SW 1271 (cell line): ENCODE data around the gene HSPA12A.

Experiments
- DNase-seq, 2 experiments: peaks; one replicate each; lab custom pipeline; 2025; lab: John Stamatoyannopoulos, UW

The HSPA12A gene

DNA sequence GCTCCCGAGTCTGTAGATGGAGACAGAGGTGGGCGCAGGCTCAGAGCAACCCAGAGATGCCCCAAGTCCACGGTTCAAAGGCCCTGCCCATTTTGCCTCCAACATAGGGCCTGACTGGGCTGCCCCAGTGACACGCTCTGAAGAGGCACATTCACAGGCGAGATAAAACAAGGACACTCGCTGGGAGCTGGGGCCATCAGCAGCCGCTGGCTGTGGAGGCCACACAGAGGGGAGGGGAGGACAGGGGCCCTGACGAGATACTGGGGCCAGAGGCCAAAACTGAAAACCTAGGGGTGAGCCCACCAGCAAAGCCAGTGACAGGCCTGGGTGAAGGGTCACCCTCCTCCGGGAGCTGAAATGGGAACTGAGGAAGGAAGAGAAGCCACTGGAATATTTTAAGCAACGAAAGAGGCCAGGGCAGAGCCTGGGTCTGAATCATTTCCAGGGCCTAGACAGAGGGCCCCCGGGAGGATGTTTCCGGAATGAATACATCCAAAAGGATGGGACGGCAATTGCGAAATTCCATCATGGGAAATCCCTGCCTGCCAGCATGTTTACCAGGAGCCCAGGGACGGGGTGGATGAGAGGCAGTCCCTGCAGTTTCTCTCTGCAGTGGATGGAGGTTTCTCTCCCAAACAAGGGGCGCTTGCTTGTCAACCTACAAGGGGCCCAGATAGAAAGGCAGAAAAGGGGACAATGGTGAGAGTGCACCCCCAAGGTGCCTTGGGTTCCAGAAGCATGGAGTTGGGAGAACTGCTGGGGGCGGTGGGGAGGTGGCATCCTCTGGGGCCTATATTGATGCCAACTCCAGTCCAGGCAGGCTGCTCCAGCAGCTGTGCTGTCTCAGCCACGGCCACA, 29.0 kb upstream of the HSPA12A start:
- peak; percentile 9 to 26 for DNase-seq

DNA sequence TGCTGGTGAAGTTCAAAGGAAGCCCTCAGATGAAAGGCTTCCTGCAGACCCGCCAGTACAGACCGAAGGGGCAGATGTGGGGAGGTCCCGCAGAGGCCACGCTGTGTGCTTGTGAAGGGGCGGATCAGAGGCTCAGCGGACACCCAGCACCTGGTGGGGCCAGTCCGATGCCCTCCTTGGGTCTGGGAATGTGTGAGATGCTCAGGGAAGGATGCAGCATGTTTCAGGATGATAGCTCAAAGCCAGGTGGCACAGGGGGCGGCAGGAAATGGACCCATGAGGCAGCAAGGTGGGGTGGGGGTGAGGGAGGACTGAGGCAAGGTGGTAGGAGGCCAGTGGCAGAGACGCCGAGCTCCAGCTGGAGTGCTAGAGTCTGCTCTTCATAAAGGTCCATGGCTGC, 27.9 kb upstream of the HSPA12A start:
- DNase-seq = no peak

DNA sequence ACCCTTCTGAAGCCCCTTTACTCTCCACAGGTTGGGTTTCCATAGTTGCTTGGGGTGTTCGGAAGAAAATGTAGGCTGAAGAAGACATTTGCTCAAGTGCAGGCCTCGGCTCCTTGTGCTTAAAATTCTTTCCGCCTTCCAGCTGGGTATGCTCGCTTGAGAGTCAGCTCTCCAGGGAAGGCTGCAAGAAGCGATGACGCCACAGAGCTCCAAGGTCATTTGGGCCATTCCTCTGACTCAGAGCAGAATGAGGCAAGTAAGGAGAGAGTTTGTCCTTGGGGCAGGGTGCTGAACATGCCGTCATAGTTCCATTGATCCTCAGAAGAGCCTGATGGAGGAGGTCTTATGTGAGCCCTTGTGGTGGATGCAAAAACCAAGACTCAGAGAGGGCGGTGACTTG, 27.4 kb upstream of the HSPA12A start:
- no peak for DNase-seq

DNA sequence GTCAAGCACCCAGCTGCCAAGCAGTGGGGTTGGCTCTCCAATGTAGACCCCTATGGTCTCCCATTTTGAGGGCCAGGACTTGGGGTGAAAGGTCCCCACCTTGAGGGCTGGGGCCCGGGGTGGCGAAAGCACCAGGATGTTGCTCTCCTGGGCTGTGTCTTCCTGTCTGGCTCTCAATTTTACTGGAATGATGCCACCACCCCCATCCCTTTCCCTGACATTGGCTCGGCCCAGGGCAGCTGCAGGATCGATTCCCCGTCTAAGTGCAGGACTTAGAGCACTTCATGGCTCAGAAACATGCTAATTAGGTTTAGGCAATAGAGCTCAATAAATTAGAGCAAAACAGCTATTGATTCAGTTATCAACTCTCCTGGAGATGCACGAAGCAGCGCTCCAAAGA, 27.0 kb upstream of the HSPA12A start:
- no peak for DNase-seq

DNA sequence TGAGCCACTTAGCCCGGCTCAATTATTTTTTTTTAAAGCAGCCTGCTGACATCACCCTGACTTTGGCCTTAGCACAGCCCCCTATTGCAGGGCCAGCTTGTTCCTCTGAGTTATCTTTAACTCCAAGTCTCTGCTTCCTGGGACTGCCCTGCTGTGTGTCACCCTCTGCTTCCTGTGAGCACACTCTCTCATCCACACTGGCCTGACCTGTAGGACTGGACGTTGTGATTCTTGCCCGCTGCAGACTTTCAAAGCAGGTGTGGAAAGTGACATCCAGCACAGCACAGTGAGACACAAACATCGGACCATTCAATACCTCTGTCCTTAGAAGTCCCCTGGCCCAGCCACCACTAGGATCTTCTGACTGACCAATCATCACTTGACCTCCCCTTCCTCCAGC, 26.4 kb upstream of the HSPA12A start:
- DNase-seq = no peak

DNA sequence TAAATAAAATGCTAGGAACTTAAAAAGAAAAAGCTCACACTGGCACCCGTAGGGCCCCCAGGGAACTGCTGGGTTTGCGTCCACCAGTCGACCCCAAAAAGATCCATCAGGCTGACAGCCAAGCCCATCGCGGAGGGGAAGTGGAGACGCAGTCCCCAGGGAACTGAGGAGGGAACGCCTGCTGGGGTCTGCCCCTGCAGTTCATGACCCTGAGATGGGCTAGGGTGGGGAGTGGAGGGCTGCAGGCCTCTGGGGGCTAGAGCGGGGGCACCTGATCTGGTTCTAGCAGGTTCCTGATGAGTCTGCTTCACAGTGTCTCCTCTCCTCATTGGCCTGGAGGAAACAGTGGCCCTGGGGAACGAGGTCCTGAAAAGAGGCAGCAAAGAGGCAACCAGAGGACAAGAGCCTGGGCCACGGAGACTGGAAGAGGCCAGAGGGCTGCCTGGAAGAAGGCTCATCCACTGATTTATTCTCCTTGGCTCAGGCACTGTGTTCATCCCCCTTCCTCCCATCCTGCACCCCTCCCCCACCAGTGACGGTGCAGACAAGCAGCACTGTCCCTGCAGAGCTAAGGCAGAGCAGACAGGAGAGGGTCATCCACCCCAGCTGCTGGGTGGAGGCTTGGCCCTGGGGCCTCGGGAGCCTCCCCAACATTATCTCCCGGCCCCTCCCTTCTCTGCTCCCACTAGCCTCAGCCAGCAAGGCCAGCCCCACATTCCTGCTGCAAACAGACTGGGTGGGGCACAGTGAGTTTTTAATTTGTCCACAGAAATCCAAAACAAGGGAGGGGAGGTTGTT, 24.7 kb upstream of the HSPA12A start:
- no peak for DNase-seq

DNA sequence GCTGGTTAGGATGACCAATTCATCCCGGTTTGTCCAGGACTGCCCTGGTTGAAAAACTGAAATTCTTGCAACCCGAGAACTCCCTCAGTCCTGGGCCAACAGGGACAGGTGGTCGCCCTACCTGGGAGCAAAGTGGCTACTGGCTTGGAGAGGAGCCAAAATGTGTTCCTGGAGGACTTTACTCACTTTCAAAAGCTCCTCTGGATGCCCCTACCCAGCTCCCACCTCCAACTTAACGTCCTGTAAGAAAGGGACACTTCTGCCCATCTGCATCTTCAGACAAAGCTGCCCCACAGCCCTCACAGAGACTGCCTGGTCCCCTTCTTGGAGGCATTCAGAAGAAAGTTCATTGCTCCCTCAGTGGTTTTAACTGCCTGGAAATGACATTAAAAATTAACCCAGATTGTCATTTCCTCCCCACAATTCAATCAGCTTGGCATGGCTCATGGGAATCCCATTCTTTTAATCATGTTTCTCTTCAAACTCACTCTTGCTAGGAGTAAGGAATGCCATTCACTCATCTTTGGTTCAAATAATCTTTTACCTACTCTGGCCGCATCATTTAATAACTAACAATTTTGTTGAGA, 24.0 kb upstream of the HSPA12A start:
- DNase-seq = no peak

DNA sequence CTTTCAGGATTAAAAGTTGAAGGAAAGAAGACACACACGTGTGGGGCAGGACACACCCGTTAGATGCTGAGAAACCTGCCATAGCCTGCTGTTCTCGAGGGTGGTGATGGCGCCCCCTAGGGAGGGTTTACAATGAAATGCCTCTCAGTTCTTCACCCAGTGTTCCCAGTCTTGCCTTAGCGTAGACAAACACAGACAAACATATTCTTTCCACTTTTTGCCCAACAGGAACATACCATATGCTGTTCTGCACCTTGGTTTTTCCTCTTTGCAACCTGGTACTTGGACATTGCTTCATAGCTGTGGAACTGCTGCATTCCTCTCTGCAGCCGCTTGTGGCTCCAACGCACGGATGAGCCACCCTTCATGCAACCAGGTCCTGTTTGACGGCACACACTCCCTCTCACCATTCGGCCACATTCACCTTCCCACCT, 23.3 kb upstream of the HSPA12A start:
- no peak for DNase-seq

DNA sequence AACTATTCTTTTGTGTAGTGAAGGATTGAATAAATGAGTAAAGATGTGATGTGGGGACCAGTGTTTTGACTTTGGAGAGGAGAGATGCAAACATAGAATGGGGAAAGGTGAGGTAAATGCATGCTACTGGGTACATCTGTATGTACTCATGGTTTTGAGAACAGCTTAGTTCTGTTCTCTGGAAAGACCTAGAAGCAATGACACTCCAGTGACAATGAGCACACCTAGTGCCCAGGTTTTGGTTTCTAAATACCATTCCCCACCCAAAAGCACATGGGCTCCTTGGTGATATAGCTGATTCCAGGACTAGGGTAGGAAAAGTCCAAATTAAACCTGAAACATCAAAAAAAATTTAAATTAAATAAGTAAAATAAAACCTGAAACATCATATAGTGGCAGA, 22.6 kb upstream of the HSPA12A start:
- DNase-seq = no peak

DNA sequence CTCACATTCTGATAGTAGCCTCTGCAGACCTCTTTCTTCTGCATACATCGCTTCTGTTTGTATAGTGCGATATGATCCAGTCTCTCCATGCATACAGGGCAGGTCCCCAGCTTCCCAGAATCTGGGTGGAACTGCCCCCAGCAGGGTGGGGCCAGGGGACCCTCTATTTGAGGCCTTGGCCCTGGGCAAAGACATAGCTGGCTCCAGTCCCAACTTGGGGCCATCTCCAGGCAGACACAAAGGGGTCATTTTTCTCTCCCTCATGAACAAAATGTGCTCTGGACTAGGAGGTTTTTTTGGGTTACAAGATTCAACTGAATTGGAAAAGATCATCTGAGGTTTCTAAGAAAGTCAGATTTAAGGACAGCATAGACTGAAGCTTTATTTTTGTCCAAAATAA, 21.1 kb upstream of the HSPA12A start:
- no peak for DNase-seq

DNA sequence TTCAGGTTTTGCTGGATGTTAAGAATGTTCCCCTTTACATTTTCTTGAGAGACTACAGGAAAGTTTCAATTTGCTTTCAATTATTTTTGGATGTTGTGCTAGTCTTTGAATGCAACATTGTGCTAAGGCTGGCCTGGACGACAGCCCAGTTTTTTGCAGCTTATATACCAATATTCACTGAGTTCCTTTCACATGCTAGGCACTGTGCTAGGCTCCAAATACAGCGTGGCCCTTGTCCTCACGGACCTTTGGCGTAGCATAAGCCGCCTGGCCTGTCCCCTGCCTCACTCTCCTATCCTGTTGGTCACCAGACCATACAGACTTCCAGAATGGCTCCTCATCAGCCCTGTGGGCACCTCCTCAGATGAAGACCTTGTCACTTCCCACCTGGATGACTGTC, 19.5 kb upstream of the HSPA12A start:
- DNase-seq = no peak

DNA sequence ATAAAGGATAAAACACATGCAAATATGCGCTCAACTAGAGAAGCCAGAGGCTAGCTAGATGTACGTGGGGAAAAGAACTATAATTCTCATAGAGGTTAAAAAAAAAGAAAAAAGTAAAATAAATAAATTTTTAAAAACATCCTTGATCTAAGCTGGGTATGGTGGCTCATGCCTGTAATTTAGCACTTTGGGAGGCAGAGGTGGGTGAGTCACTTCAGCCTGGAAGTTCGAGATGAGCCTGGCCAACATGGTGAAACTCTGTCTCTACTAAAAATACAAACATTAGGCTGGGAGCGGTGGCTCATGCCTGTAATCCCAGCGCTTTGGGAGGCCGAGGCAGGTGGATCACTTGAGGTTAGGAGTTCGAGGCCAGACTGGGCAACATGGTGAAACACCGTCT, 18.6 kb upstream of the HSPA12A start:
- DNase-seq = no peak

DNA sequence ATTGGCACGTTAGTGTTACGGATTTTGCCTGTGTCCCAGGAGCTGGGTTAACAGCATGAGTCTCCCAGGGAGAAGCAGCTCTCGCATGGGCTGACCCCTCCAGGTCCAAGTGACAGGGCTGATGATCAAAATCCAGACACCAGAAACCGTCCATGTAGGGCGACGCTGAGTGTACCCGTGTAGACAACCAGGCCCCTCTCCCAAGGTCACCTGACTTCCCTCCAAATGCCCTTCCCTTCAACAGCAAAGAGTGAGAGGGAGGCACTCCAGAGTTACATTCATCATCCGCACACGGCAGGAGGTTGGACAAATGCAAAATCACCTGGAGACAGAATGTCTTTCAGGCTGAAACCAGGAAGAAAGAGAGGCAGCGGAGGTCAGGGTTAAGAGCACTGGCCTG, 14.9 kb upstream of the HSPA12A start:
- DNase-seq = no peak

DNA sequence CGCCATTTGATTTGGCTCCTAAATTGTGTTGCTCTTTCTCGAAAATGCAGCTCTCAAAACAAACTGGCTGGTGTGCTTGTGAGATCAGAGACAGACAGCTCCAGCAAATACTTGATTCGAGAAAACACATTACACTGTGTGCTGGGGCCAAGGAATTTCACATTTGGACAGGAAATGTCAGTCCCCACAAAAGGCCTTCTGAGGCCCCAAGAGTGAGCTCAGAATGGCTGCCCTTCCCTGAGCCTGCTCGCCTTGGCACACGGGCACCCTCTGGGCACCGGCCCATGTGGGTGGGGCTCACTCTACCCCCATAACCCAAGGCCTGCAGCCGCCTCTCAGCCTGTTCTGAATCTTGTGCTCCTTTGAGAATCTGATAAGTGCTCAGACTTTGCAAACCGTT, 13.9 kb upstream of the HSPA12A start:
- no peak for DNase-seq

DNA sequence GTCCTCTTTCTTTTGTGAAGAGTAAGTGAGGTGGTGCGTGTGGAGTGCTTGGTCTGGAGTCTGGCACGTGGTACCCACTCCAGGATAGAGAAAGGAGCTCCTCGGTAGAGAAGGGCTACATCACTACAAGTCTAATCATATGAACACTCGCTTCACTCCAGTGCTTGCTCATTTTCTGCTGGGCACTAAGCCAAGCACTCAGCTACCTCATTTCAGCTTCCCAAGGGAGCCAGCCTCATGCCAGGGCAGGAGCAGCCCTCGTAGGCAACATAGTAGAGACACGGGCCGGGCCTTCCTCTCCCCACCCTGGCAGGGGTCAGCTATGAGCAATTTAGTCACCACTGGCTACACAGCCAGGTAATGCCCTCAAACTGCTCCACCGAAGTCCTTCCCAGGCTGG, 11.4 kb upstream of the HSPA12A start:
- DNase-seq = no peak

DNA sequence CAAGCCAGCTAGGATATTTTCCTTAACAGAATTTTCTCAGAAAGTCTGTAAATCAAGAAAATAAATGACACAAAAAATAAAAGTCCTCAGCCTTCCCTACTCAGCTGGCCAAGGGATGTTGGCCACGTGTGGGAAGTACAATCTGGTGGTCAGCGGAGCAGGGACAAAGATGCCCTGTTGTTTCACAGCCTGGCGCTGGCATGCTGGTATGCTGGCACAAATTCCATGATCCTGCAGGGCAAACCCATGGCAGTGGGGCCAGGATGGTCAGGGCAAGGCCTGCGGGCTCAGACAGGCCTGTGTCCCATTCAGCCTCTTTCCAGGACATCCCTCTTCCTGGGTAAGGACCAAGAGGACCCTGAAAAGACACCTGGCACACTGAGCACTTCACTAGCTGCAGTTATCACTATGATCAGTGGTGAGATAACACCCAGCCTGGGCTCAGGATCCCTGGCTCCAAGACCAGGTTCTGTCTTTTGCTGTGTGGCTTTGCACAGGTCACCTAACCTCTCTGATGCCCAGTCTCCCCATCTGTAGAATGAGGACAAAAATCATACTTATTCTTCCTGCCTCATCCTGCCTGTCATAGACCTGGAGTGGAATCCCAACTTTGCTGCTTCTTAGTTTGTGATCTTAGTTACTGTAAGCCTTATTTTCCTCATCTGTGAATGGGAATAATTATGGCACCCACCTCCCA, 10.8 kb upstream of the HSPA12A start:
- no peak for DNase-seq

DNA sequence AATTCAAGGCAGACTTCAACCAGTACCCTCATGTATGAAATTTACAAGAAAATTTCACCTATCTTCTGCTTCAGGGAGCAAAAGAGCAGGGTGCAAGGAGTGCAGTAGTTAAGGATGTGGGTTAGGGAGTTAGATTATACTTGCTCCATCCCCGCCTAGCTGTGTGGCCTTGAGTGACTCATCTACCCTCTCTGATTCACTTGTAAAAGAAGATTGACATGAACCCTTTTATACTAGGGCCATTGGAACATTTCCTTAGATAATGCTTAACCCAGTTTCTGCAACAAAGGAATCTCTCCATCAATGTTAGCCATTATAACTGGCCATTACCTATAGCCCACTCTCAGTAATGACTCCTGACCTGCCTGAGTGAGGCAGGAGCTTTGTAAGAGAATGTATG, 10.2 kb upstream of the HSPA12A start:
- no peak for DNase-seq

DNA sequence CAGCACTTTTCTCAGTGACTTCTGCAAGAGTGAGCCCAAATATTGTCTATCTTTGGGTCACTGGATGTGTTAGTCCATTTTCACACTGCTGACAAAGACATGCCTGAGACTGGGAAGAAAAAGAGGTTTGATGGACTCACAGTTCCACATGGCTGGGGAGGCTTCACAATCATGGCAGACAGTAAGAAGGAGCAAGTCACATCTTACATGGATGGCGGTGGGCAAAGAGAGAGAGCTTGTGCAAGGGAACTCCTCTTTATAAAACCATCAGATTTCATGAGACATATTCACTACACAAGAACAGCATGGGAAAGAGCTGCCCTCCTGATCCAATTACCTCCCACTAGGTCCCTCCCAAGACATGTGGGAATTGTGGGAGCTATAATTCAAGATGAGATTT, 6.1 kb upstream of the HSPA12A start:
- DNase-seq = no peak

DNA sequence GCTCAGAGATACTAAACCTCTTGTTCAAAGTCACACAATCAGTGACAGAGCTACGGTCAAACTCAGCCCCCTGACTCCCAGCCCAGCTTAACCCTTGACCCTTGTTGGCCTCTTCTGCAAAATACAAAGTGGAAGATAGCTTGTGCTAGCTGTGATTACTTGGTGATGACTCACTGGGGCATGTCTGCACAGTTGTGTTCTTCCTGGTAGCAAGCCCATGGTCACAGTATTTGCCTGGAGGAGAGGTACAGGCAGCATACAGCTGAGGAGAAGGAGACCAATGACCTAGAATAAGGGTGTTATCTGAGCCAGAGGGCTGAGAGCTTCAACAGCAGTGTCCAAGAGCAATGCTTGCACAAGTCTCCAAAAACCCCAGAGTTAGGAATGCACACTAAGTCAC, 5.7 kb upstream of the HSPA12A start:
- DNase-seq = no peak

DNA sequence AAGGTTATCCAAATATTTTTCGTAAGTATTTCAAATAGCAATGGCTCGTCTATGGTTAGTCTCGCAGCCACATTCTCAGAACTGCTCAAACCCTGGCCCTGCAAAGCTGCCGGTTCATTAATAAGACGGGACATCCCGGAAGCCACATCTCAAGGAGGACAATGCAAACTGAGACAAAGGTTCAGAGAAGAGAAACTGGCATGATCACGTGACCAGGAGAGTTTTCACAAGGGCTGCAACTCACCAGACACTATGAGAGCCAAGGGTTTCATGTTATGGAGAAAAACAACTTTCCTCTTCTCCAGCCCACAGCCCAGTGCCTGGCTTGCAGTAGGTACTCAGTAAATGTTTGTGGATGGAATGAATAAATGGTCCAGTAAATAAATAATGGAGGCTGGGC, 5.0 kb upstream of the HSPA12A start:
- no peak for DNase-seq

DNA sequence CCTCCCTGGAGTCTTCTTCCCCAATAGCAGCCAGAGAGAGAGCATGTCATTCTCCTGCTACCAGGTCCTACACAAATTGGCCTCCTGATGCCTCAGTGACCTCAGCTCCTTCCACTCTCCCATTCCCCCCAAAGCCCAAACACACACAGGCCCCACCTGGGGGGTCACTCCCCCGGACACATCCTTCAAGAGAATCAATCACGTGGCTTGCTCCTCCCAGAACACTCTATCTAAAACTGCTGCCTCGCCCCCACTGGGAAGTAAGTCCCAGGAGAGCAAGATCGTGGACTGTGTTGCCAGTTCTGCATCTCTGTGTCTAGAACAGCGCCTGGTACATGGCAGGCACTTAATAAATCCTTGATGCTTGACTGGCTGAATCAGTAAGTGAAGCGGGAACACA, 2.5 kb upstream of the HSPA12A start:
- no peak for DNase-seq

DNA sequence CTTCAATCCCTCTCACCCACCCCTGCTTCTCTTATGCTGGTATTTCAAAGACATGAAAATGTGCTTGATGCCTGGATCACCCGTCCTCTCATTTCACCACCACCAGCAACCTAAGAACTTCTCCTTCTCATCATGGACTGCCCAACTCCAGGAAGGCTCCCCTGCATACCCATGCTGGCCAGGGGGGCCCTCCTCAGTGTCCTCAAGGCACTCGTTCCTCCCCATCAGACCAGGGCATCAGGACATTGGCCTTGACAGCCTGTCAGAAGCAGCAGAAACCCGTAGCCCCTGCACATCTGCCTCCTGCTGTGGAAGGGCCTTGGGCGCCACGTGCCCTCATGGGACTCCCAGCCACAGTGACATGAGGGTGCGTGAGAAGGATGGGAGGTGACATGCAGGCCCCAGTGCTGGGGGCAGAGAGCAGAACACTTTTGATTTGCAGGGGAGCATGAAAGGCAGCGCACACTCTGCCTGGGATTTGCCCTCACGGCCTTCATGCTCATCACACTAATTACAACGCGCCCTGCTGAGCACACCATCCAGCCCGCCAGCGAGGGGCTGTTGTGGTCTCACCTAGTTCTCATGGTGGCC, 1.9 kb upstream of the HSPA12A start:
- no peak for DNase-seq
